Measurements from ENCODE around the gene ACBD4. TPM values are rescaled to one million over a fixed set of nuclear protein-coding genes. Genes with fewer than 3 reads are reported as not detected.
A peak's percentile ranks its signal among the peaks of the same experiment; 100 is the strongest.

The ACBD4 gene
- total and polyA plus RNA-seq, 7 donors = 13.2 to 36.5 (median 21.2) TPM

- Histone ChIP-seq H3K4me3 (peak overlapping the region; percentile 80 to 99 (median 84)), H3K9me3 (no peaks in the 10 kb centered on the region), H3K27ac (peak overlapping the region; percentile 97 to 100 (median 100)), H3K4me1 (peaks cover 0 to 65% (median 55%) of the 10 kb centered on the region in 4 donors), H3K27me3 (no peaks in the 10 kb centered on the region), H3K36me3 (no peaks in the 10 kb centered on the region)
- DNase-seq = peak; percentile 64
- TF ChIP-seq EP300 (IDR thresholded peaks at IDR 0.05) = no peak
- no peak for TF ChIP-seq POLR2A (IDR thresholded peaks at IDR 0.05)
- intact Hi-C loops (cut with DNase I) = loop anchor here (2.0 to 5.0 kb wide), 3 partner anchors 32 to 209 kb away; no protein-coding TSS in a partner anchor
- 72 to 85% methylated on average over 17 of the region's 17 CpGs for WGBS, 2 donors
Measured at GRCh38 chr17:45130681-45131615, 4.5 kb upstream of the ACBD4 start.

GRCh38 chr17:45131616-45132319 is 3.7 kb upstream of the ACBD4 start:
- Histone ChIP-seq H3K4me3 (peak overlapping the region; percentile 80 to 99 (median 84)), H3K27ac (peak overlapping the region; percentile 97 to 100 (median 100)), H3K27me3 (no peaks in the 10 kb centered on the region), H3K9me3 (no peaks in the 10 kb centered on the region), H3K4me1 (peaks cover 0 to 67% (median 61%) of the 10 kb centered on the region in 4 donors), H3K36me3 (no peaks in the 10 kb centered on the region)
- intact Hi-C loops (cut with DNase I) = loop anchor here (2.0 to 5.0 kb wide), 5 partner anchors 17 to 231 kb away; partner anchors contain the start of gene HEXIM1
- peak; percentile 79 for DNase-seq
- 7 to 9% methylated on average over 46 of the region's 46 CpGs for WGBS, 2 donors
- TF ChIP-seq POLR2A (IDR thresholded peaks at IDR 0.05) (no peak), CTCF (IDR thresholded peaks at IDR 0.05) (peak; percentile 87 to 98 (median 95))

DNA sequence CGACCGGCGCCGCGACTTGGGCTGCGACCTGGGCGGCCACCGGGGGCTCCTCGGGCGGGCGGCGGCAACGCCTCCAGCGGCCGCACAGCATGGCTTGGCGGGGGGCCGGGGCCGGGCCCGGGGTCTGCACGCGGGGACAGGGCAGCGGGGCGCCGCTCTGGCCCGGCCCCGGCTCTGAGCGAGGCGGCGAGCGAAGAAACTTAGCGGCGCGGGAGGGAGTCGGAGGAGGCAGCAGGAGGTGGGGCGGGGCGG is 3.2 kb upstream of the ACBD4 start, which contains the start of gene PLCD3:
TSS of gene PLCD3 (minus strand) at position 196 of the 252 bp plus-strand sequence. CDS start at position 91, 105 bp downstream.
- 1% methylated on average over 36 of the region's 36 CpGs for WGBS, 2 donors
- Histone ChIP-seq H3K4me3 (peak within 1 kb of the TSS; percentile 80 to 99 (median 84)), H3K9me3 (no peaks in the 10 kb centered on the region), H3K4me1 (peaks cover 0 to 67% (median 60%) of the 10 kb centered on the region in 4 donors), H3K27ac (peak within 1 kb of the TSS; percentile 97 to 100 (median 100)), H3K27me3 (no peaks in the 10 kb centered on the region), H3K36me3 (no peaks in the 10 kb centered on the region)
- no peak for DNase-seq
- intact Hi-C loops (cut with DNase I) = loop anchor here (2.0 to 5.0 kb wide), 3 partner anchors 17 to 231 kb away; partner anchors contain the start of gene HEXIM1
- TF ChIP-seq CTCF (IDR thresholded peaks at IDR 0.05) (no peak), POLR2A (IDR thresholded peaks at IDR 0.05) (no peak)

- Histone ChIP-seq H3K36me3 (peaks cover 0 to 4% (median 0%) of the 10 kb centered on the region in 4 donors), H3K4me3 (peak overlapping the region; percentile 80 to 99 (median 84)), H3K4me1 (peaks cover 0 to 64% (median 54%) of the 10 kb centered on the region in 4 donors), H3K9me3 (no peaks in the 10 kb centered on the region), H3K27ac (peak overlapping the region; percentile 97 to 100 (median 100)), H3K27me3 (no peaks in the 10 kb centered on the region)
- intact Hi-C loops (cut with DNase I) = loop anchor here (2.0 to 5.0 kb wide), 3 partner anchors 16 to 232 kb away; partner anchors contain the start of gene HEXIM1
- TF ChIP-seq CTCF (IDR thresholded peaks at IDR 0.05) (peak; percentile 85 to 92 (median 90)), EP300 (IDR thresholded peaks at IDR 0.05) (no peak), POLR2A (IDR thresholded peaks at IDR 0.05) (peak; percentile 44 to 55), POLR2AphosphoS5 (IDR thresholded peaks at IDR 0.05) (peak; percentile 92 to 96 (median 94))
- DNase-seq = peak; percentile 94
- WGBS, 2 donors = 1% methylated on average over 71 of the region's 71 CpGs
Measured at GRCh38 chr17:45132572-45133463, 2.7 kb upstream of the ACBD4 start.
